Small intestine (tissue), 7 donors: ENCODE results near the gene VIPR2. TPM values are rescaled to one million over a fixed set of nuclear protein-coding genes. Genes with fewer than 3 reads are reported as not detected.

Source experiments
- DNase-seq, 2 donors: peaks; one replicate each; pipeline versions ENCODE4 v3.0.0 to v3.0.0-alpha.2; 2013
- FAIRE-seq: peaks from 2 replicates; lab custom pipeline; 2012; peaks lifted over from hg19 to GRCh38; lab: Jason Lieb, UNC
- H3K27ac ChIP-seq, 3 donors: one replicate each; pipeline ENCODE4 v1.5.1; 2013; ENCODE audit warnings: low read length in 2 of 3, mild to moderate bottlenecking in 2 of 3, control low read depth in 1 of 3, inconsistent platforms in 1 of 3, low read depth in 1 of 3, moderate library complexity in 1 of 3
- H3K27me3 ChIP-seq, 3 donors: one replicate each; pipeline ENCODE4 v1.6.1; 2013; ENCODE audit warnings: low read length in 3 of 3, inconsistent platforms in 1 of 3; ENCODE audit not compliant: control insufficient read depth in 3 of 3, insufficient read depth in 3 of 3
- H3K36me3 ChIP-seq, 3 donors: one replicate each; pipeline ENCODE4 v1.6.1; 2013; ENCODE audit warnings: low read length in 3 of 3, inconsistent platforms in 1 of 3, low read depth in 1 of 3, mild to moderate bottlenecking in 1 of 3, moderate library complexity in 1 of 3; ENCODE audit not compliant: control insufficient read depth in 3 of 3, insufficient read depth in 2 of 3
- H3K4me1 ChIP-seq, 3 donors: one replicate each; pipeline ENCODE4 v1.6.1; 2013; ENCODE audit warnings: low read length in 2 of 3, inconsistent platforms in 1 of 3, low read depth in 1 of 3, mild to moderate bottlenecking in 1 of 3, moderate library complexity in 1 of 3; ENCODE audit not compliant: control insufficient read depth in 3 of 3, insufficient read depth in 2 of 3
- H3K4me3 ChIP-seq, 3 donors: one replicate each; pipeline ENCODE4 v1.5.1; 2013; ENCODE audit warnings: low read length in 3 of 3, control low read depth in 1 of 3, inconsistent platforms in 1 of 3, low read depth in 1 of 3, mild to moderate bottlenecking in 1 of 3, moderate library complexity in 1 of 3
- H3K9me3 ChIP-seq, 2 donors: one replicate each; pipeline ENCODE4 v1.6.1; 2013; ENCODE audit warnings: low read depth in 1 of 2, low read length in 1 of 2; ENCODE audit not compliant: control insufficient read depth in 2 of 2, insufficient read depth in 1 of 2
- WGBS, 3 donors: extraction: QIAGEN DNeasy Blood & Tissue Kit; methylation state at CpG; one replicate each; pipeline ENCODE4 v1.1.7; 2013; 5-methylcytosine and 5-hydroxymethylcytosine counted together
- polyA plus RNA-seq, 4 donors: library from polyadenylated mRNA; stranded (reverse) in 3 of 4; unstranded in 1 of 4; fragments of 200-250 nt in 3 of 4; fragments of 120-200 nt in 1 of 4; gene quantifications; one replicate each; pipeline versions ENCODE4 v1.2.1 to v1.2.3, GENCODE V29; 2013
- donor health status: healthy with polysubstance abuse.
- donor health status: control.
- donor health status: control.
- donor health status: Bipolar disorder and iron deficiency.
- donor health status: healthy.

Gene VIPR2
- polyA plus RNA-seq, 4 donors: 0.81 to 1.2 (median 0.97) TPM; not detected in 1

DNA sequence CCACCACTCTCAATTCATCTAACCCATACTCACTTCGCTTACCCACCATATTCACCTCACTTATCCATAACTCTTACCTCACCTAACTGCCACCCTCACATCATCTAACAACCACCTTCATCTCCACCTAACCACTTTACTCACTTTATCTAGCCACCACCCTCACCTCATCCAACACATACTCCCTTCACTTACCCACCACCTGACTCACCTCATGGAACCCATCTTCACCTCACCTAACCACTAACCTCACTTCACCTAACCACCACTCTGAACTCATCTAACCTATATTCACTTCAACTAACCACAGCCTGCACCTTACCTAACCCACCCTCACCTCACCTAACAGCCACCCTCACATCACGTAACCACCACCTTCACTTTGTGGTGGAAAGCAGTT lies 84.2 kb downstream of the VIPR2 start:
- Histone ChIP-seq H3K27ac (no peak overlapping the region), H3K4me1 (no peaks in the 10 kb centered on the region), H3K36me3 (no peaks in the 10 kb centered on the region), H3K27me3 (peaks cover 0 to 7% (median 0%) of the 10 kb centered on the region in 3 donors), H3K9me3 (peaks cover 0 to 3% of the 10 kb centered on the region in 2 donors), H3K4me3 (no peak overlapping the region)
- WGBS, 3 donors: 80 to 94% (median 89%) methylated on average over 2 of the region's 2 CpGs
- DNase-seq (no peak), FAIRE-seq (no peak)

DNA sequence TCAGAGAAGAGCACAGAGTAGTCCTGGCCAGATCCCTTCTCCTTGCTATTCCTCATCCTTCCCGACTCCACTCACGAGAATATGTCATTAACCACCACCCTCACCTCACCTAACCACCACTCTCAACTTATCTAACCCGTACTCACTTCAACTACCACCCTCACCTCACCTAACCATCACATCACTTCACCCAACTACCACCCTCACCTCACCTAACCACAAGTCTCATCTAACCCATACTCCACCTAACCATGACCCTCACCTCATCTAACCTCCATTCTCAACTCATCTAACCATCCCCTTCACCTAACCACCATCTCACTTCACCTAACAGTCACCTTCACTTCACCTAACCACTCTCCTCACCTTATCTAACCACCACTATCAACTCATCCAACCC lies 85.0 kb downstream of the VIPR2 start:
- no peak for FAIRE-seq
- H3K27me3 ChIP-seq: peaks cover 0 to 7% (median 0%) of the 10 kb centered on the region in 3 donors

DNA sequence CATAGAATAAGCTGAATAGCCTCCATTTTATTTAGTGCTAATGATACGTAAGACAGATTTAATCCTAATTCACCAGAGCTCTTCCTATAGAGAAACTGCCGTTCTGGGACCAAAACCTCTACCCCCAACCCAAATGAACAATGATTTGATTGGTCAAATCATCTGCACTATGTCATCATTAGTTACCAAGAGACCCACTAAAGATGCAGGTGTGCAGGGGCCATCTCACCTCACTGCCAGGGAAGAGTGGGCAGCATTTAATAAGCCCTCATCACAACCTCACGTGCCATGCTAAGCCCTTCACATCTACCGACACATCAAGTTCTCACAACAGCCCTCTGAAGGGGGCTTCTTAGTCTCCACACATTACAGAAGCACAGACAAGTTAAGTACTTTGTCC lies 87.0 kb downstream of the VIPR2 start:
- Histone ChIP-seq H3K36me3 (no peaks in the 10 kb centered on the region), H3K27me3 (peaks cover 0 to 7% (median 0%) of the 10 kb centered on the region in 3 donors), H3K4me1 (no peaks in the 10 kb centered on the region), H3K27ac (no peak overlapping the region), H3K9me3 (peaks cover 0 to 3% of the 10 kb centered on the region in 2 donors), H3K4me3 (no peak overlapping the region)
- 88 to 92% (median 90%) methylated on average over 4 of the region's 4 CpGs for WGBS, 3 donors
- FAIRE-seq: no peak
- no peak for DNase-seq

More for the DNA sequence above, 85.0 kb downstream of the VIPR2 start:
- H3K27ac ChIP-seq: no peak overlapping the region
- WGBS, 3 donors: 77 to 87% (median 81%) methylated on average over 2 to 3 of the region's 3 CpGs
- H3K36me3 ChIP-seq: no peaks in the 10 kb centered on the region
- peaks cover 0 to 3% of the 10 kb centered on the region in 2 donors for H3K9me3 ChIP-seq
- H3K4me3 ChIP-seq: no peak overlapping the region
- no peaks in the 10 kb centered on the region for H3K4me1 ChIP-seq
- DNase-seq: no peak

DNA sequence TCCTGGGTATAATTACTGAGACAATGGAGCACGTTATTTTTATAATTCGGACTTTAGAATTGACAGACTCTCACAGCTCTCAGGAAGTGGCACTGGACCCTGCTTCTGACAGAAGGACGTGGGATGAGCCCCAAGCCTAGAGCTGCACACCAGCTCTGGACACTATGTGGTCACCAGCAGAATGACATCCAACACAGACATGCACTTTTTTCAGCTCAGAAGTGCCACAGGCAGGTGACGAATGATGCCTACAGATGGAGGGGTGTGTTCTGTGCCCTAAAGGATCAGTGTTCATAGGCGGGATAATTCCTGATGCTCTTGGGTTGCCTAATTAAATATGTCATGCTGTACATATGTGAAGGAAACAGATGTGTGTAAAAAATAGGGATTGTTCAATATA lies 87.9 kb downstream of the VIPR2 start:
- 52 to 71% (median 59%) methylated on average over 5 of the region's 5 CpGs for WGBS, 3 donors
- H3K9me3 ChIP-seq: peaks cover 0 to 3% of the 10 kb centered on the region in 2 donors
- FAIRE-seq: no peak
- H3K4me3 ChIP-seq: no peak overlapping the region
- no peaks in the 10 kb centered on the region for H3K36me3 ChIP-seq
- H3K27ac ChIP-seq: no peak overlapping the region
- H3K27me3 ChIP-seq: peaks cover 0 to 7% (median 0%) of the 10 kb centered on the region in 3 donors
- no peak for DNase-seq
- H3K4me1 ChIP-seq: no peaks in the 10 kb centered on the region

GRCh38 chr7:159051916-159052315 lies 92.8 kb downstream of the VIPR2 start:
- DNase-seq: no peak
- no peak for FAIRE-seq
- Histone ChIP-seq H3K9me3 (no peaks in the 10 kb centered on the region), H3K27me3 (no peaks in the 10 kb centered on the region), H3K36me3 (no peaks in the 10 kb centered on the region), H3K27ac (no peak overlapping the region), H3K4me3 (no peak overlapping the region), H3K4me1 (no peaks in the 10 kb centered on the region)
- WGBS, 3 donors: 38 to 53% (median 50%) methylated on average over 2 of the region's 2 CpGs

- H3K9me3 ChIP-seq: no peaks in the 10 kb centered on the region
- no peaks in the 10 kb centered on the region for H3K36me3 ChIP-seq
- 70 to 87% (median 86%) methylated on average over 2 of the region's 2 CpGs for WGBS, 3 donors
- FAIRE-seq (no peak), DNase-seq (no peak)
- no peaks in the 10 kb centered on the region for H3K4me1 ChIP-seq
- no peak overlapping the region for H3K27ac ChIP-seq
- no peaks in the 10 kb centered on the region for H3K27me3 ChIP-seq
- H3K4me3 ChIP-seq: no peak overlapping the region
These were observed 94.0 kb downstream of the VIPR2 start for GRCh38 chr7:159050704-159051103.

GRCh38 chr7:159049266-159050025 lies 95.2 kb downstream of the VIPR2 start:
- DNase-seq (no peak), FAIRE-seq (no peak)
- Histone ChIP-seq H3K27ac (no peak overlapping the region), H3K9me3 (no peaks in the 10 kb centered on the region), H3K4me1 (no peaks in the 10 kb centered on the region), H3K4me3 (no peak overlapping the region), H3K27me3 (no peaks in the 10 kb centered on the region), H3K36me3 (no peaks in the 10 kb centered on the region)
- WGBS, 3 donors: 72 to 85% (median 78%) methylated on average over 15 of the region's 15 CpGs

- H3K4me1 ChIP-seq: no peaks in the 10 kb centered on the region
- H3K9me3 ChIP-seq: peaks cover 0 to 4% of the 10 kb centered on the region in 2 donors
- FAIRE-seq (no peak), DNase-seq (no peak)
- H3K27me3 ChIP-seq: no peaks in the 10 kb centered on the region
- no peak overlapping the region for H3K4me3 ChIP-seq
- 51 to 76% (median 64%) methylated on average over 2 of the region's 2 CpGs for WGBS, 3 donors
- no peak overlapping the region for H3K27ac ChIP-seq
- no peaks in the 10 kb centered on the region for H3K36me3 ChIP-seq
These were observed 96.0 kb downstream of the VIPR2 start for GRCh38 chr7:159048656-159049055.
